Measurements from ENCODE around the gene GLIS2.
A peak's percentile ranks its signal among the peaks of the same experiment; 100 is the strongest.

The GLIS2 gene

DNA sequence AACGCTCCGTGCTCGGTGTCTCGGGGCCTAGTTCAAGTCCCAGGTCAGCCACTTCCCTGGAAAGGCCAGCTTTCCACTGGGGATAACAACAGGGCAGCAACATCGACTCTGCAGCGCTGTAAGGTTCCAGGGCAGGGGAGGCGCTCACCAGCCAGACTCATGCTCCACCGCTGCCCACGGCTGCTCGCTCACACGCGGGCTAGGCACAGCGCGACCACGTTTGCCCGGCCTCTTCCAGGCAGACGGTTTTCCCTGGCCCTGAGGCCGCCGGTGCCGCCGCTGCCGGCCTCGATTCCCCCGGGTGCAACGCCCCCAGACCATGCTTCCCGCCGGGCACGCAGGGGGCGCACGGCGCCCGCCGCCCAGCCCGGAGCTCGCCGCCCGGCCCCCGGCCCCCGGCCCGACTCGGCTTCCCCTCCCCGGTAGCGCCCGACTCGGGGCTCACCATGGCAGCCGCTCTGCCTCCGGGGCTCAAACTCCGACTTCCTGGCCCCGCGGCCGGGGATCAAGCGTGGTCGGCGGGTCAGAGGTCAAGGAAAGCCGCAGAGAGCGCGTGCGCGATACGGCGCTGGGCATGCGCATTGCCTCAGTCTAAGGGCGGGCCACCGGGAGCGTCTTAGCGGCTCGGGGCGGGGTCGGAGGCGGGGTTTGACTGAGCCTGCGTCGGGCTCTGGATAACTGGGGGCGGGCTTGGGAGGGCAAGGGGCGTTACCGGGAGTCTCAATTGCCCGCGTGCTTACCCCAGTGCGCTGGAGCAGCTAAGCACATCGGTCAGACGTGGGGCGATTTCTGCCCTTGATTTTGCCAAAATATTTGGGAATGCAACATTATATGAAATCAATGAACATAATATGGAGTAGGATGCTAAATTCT is 35.2 kb downstream of the GLIS2 start, which contains the start of gene PAM16:
Gene PAM16, minus strand, starts transcription at position 535 of the 873 bp plus-strand sequence. Its CDS starts 87 bp downstream, at position 448.
- Mint-ChIP-seq H3K27me3 (peaks cover 5% of the 10 kb centered on the region), H3K4me1 (peaks cover 22% of the 10 kb centered on the region), H3K27ac (peak within 1 kb of the TSS; percentile 92), H3K36me3 (peaks cover 19% of the 10 kb centered on the region), H3K9me3 (no peaks in the 10 kb centered on the region), H3K4me3 (peak within 1 kb of the TSS; percentile 89)
- CTCF ChIA-PET: interaction anchor here (1.2 to 1.6 kb wide), 2 partner anchors 52 to 62 kb away, joined by 4 to 6 read pairs; no protein-coding TSS in a partner anchor
- DNase-seq: peak; percentile 98

DNA sequence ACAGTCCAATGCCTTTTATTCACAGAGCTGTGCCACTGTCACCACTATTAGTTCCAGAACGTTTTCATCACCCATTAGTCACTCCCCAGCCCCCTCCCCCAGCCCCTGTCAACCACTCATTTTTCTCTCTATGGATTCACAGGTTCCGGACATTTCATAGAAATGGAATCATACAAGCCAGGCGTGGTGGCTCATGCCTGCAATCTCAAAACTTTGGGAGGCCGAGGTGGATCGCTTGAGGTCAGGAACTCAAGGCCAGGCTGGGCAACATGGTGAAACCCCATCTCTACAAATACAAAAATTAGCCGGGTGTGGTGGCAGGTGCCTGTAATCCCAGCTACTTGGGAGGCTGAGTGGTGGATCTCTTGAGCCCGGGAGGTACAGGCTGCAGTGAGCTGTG is 36.0 kb downstream of the GLIS2 start:
- Mint-ChIP-seq H3K27me3 (peaks cover 5% of the 10 kb centered on the region), H3K4me3 (peak overlapping the region; percentile 89), H3K27ac (peak overlapping the region; percentile 92), H3K4me1 (peaks cover 22% of the 10 kb centered on the region), H3K36me3 (peaks cover 21% of the 10 kb centered on the region), H3K9me3 (no peaks in the 10 kb centered on the region)
- DNase-seq: no peak
- CTCF ChIA-PET: interaction anchor here (1.2 kb wide), 1 partner anchor 51 kb away, joined by 4 read pairs; no protein-coding TSS in a partner anchor

DNA sequence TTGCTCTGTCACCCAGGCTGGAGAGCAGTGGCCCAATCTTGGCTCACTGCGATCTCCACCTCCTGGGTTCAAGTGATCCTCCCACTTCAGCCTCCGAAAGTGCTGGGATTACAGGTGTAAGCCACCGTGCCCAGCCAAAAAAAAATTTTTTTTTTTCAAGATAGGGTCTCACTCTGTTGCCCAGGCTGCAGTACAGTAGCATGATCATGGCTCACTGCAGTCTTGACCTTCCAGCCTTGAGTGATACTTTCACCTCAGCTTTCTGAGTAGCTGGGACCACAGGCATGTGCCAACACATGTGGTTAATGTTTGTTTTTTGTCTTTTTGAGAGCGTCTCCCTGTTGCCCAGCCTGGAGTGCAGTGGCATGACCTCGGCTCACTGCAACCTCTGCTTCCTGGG is 37.0 kb downstream of the GLIS2 start:
- Mint-ChIP-seq H3K4me1 (peaks cover 20% of the 10 kb centered on the region), H3K27me3 (peaks cover 5% of the 10 kb centered on the region), H3K27ac (no peak overlapping the region), H3K36me3 (peaks cover 24% of the 10 kb centered on the region), H3K9me3 (no peaks in the 10 kb centered on the region), H3K4me3 (no peak overlapping the region)
- DNase-seq: no peak
- CTCF ChIA-PET: interaction anchor here (0.9 kb wide), 1 partner anchor 21 kb away, joined by 3 read pairs; no protein-coding TSS in a partner anchor

DNA sequence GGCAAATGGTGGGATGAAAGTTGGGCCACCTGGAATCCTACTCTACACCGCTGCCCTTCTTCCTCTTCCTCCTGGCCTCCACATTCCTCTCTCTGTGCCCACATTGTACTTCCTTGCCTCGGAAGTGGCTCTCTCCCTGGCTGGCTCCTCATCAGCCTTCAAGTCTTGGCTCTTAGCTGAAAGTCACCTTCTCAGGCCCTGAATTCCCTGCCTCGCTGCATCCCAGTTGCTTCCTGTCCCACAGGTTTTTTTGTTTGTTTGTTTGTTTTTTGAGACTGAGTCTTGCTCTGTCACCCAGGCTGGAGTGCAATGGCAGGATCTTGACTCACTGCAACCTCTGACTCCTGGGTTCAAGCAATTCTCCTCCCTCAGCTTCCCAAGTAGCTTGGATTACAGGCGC is 37.8 kb downstream of the GLIS2 start:
- DNase-seq: no peak
- Mint-ChIP-seq H3K36me3 (peaks cover 19% of the 10 kb centered on the region), H3K4me3 (no peak overlapping the region), H3K9me3 (no peaks in the 10 kb centered on the region), H3K4me1 (peaks cover 14% of the 10 kb centered on the region), H3K27me3 (peaks cover 5% of the 10 kb centered on the region), H3K27ac (no peak overlapping the region)
- CTCF ChIA-PET: interaction anchor here (0.9 kb wide), 1 partner anchor 22 kb away, joined by 3 read pairs; no protein-coding TSS in a partner anchor

DNA sequence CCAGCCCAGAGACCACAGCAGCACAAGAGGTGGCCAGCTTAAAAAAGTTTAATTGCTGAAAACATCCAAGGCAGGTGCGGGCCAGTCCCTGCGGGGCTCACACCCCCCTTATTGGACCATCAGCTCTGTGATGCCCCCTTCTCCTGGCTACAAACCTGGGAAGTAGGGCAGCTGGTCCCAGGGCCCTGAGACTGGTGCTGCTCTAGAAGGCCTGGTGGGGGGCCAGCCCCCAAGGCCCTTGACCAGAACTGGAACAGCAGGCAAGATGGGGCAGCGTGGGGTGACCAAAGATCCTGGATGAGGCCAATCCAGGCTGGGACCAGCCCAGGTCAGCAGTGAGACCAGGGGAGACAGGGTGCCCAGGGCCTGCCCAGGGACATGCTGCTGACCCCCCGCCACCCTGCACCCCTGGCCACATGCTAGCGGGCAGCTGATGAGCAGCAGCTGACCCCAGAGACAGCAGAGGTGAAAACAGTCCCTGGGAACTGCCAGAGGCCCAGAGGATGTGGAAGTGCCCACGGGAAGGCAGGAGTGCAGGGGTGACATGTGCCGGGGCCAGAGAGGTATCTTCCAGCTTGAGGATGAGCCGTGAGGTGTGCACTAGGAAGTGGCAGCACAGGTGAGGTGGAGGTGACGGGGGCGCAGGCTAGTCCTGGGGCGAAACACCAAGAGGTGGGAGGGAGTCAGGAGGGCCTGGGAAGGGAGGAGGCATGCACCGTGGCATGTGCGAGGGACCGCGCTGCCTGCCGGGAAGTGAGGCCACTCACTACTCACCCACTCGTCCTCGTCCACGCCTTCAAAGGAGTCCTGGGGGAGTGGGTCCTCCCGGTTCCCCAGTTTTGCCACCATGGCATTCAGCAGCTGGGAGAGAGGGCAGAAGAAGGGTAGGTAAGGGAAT is 38.9 kb downstream of the GLIS2 start:
- H3K4me1 Mint-ChIP-seq: peaks cover 14% of the 10 kb centered on the region
- H3K36me3 Mint-ChIP-seq: peaks cover 23% of the 10 kb centered on the region
- no peak overlapping the region for H3K4me3 Mint-ChIP-seq
- H3K27ac Mint-ChIP-seq: peak overlapping the region; percentile 58
- CTCF ChIA-PET: no interaction called here
- DNase-seq: no peak
- no peaks in the 10 kb centered on the region for H3K9me3 Mint-ChIP-seq
- peaks cover 5% of the 10 kb centered on the region for H3K27me3 Mint-ChIP-seq

DNA sequence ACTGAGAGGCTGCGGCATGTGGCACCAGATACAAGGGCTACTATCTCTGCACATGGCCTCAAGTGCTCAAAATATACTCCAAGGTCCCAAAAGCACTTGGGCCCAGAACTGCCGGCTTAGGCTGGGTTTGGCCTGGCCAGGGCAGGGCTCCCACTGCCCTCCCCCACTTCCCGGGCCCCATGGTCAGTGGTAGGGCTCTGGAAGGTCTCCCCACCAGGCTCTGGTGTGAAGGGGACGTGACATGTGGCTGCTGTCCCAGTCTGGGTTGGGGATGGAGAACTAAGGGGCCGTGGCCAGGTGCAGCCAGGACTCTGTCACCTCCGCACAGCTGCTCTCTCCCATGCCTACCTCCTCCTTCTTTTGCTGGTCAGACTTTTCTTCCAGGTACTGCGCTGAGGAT is 41.0 kb downstream of the GLIS2 start:
- CTCF ChIA-PET: no interaction called here
- DNase-seq: no peak
- peaks cover 1% of the 10 kb centered on the region for H3K4me1 Mint-ChIP-seq
- H3K4me3 Mint-ChIP-seq: no peak overlapping the region
- H3K27me3 Mint-ChIP-seq: no peaks in the 10 kb centered on the region
- H3K9me3 Mint-ChIP-seq: no peaks in the 10 kb centered on the region
- peaks cover 27% of the 10 kb centered on the region for H3K36me3 Mint-ChIP-seq
- no peak overlapping the region for H3K27ac Mint-ChIP-seq

DNA sequence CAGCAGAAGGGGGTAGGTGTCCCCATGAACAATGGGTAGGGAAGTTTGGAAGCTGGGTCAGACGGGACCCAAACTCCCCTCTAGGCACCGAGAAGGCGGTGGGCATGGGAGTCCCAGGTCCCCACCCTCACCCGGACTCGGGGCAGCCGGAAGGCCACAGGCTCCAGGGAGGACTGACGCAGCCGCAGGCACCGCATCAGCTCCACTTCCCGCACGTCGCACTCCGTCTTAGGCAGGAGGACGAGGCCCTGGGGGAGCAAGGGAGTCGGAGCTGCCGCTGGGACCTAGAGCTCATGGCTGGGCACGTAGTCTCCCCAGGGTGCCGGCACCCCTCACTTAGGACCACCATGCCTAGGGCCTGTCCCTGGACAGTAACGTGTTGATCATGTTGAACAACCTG is 42.4 kb downstream of the GLIS2 start:
- Mint-ChIP-seq H3K36me3 (peaks cover 35% of the 10 kb centered on the region), H3K27me3 (no peaks in the 10 kb centered on the region), H3K4me3 (no peak overlapping the region), H3K9me3 (no peaks in the 10 kb centered on the region), H3K27ac (no peak overlapping the region), H3K4me1 (no peaks in the 10 kb centered on the region)
- DNase-seq: no peak
- CTCF ChIA-PET: interaction anchor here (0.8 to 2.1 kb wide), 3 partner anchors 17 to 227 kb away, joined by 3 to 6 read pairs (median 3); no protein-coding TSS in a partner anchor

DNA sequence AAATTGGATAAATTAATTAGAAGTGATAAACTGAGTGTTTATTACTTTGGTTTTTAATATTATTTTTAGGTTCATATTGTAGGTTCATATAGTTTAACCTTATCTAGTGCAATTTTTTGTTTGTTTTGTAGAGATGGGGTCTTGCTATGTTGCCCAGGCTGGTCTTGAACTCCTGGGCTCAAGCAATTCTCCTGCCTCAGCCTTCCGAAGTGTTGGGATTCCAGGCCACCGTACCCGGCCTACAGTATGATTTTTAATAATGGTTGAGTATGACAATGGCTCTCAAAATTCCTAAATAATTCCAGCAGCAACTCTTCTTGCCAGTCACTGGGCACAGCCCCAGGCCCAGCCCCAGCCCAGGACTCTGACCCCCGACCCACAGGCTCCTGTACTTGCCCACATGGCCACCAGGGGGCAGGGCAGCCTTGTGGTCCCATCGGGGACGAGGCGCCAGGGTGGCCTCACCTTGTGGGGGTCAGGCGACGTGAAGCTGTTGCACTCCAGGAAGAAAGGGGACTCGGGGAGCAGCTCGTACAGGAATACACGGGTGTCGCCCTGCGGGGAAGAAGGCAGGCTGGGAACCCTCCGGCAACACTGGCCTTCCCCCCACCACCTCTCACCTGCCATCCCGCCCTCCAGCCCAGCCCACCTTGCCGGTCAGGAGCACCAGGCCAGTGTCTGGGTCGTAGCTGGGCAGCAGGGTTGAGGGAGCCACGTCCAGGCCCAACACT is 43.1 kb downstream of the GLIS2 start:
- Mint-ChIP-seq H3K36me3 (peaks cover 36% of the 10 kb centered on the region), H3K27ac (peak overlapping the region; percentile 45)

DNA sequence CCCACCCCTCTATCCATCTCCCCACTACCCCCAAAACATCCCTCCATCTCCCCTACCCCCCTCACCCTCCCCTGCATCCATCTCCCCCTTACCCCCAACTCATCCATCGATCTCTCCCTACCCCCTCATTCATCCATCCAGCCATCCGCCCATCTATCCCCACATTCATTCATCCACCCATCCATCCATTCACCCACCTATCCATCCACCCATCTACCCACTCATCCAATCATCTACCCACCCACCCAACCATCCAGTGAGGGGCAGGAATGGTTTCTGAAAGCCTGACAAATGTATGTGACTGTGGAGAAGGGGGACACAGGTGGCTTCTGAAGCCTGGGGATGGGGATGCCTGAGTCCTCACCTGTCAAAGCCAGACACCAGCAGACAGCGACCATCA is 44.0 kb downstream of the GLIS2 start:
- Mint-ChIP-seq H3K36me3 (peaks cover 29% of the 10 kb centered on the region), H3K4me1 (no peaks in the 10 kb centered on the region), H3K27me3 (no peaks in the 10 kb centered on the region), H3K27ac (no peak overlapping the region), H3K4me3 (no peak overlapping the region), H3K9me3 (no peaks in the 10 kb centered on the region)
- CTCF ChIA-PET: interaction anchor here (0.9 to 2.1 kb wide), 3 partner anchors 13 to 34 kb away, joined by 3 to 6 read pairs (median 3); no protein-coding TSS in a partner anchor
- DNase-seq: no peak

More for the DNA sequence above, 43.1 kb downstream of the GLIS2 start:
- CTCF ChIA-PET: interaction anchor here (0.6 to 2.1 kb wide), 7 partner anchors 14 to 525 kb away, joined by 3 to 6 read pairs (median 3); no protein-coding TSS in a partner anchor
- H3K9me3 Mint-ChIP-seq: no peaks in the 10 kb centered on the region
- DNase-seq: peak; percentile 73
- no peaks in the 10 kb centered on the region for H3K27me3 Mint-ChIP-seq
- no peaks in the 10 kb centered on the region for H3K4me1 Mint-ChIP-seq
- no peak overlapping the region for H3K4me3 Mint-ChIP-seq

DNA sequence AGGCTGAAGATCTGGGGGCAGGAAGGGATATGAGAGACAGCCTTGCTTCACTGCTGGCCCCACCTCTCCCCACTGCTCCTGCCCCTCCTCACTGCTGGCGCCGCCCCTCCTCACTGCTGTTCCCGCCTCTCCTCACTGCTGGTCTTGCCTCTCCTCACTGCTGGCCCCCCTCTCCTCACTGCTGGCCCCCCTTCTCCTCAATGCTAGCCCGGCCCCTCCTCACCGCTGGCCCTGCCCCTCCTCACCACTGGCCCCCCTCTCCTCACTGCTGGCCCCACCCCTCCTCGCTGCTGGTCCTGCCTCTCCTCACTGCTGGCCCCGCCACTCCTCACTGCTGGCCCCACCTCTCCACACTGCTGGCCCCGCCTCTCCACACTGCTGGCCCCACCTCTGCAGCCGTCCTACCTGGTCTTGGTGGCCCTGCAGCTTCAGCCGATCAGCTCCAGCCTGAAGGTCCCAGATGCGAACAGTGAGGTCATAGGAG is 44.7 kb downstream of the GLIS2 start:
- no peak overlapping the region for H3K27ac Mint-ChIP-seq
- CTCF ChIA-PET: interaction anchor here (1.2 to 1.6 kb wide), 2 partner anchors 41 to 145 kb away, joined by 3 to 7 read pairs; no protein-coding TSS in a partner anchor

DNA sequence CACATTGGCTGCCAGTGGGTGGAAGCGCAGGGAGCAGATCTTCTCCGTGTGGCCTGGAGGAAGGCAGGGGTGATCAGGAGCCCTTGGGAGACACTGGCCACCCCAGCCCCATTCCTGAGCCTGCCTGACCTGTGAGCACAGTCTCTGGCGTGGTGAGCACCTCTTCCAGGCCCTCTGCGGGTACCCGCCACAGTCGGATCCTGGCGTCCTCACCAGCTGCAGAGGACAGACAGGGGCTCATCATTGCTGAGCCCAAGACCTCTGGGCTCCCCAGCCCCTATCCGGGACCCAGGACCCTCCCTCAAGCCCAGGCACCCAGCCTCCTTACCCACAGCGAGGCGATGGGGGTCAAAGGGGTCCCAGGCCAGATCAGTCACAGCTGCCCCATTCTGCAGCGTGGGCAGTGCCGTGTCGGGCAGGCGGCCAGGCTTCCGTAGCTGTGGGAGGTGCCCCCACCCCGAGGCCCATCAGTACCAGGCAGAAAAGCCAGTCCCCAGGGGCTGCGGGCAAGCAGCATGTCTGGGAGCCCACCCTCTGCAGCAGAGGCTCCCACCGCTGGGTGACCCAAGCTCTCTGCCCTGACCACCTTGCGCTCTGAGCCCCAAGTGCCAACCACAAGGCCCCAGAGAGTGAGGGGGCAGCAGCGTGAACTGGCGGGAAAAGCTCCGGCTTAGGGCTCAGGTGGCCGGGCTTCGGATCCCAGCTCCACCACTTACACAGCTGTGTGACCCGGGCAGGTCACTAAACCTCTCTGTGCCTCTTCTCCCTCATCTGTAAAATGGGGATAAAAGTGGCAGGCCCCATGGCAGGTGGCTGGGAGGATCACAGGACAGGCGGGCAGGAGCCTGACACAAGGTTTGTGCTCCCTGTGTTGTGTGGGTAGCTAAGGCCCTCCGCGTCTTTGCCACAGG is 45.4 kb downstream of the GLIS2 start:
- CTCF ChIA-PET: interaction anchor here (1.2 to 1.6 kb wide), 2 partner anchors 41 to 144 kb away, joined by 3 to 7 read pairs; no protein-coding TSS in a partner anchor
- no peak for DNase-seq
- Mint-ChIP-seq H3K4me3 (no peak overlapping the region), H3K27ac (no peak overlapping the region), H3K9me3 (no peaks in the 10 kb centered on the region), H3K36me3 (peaks cover 28% of the 10 kb centered on the region), H3K27me3 (no peaks in the 10 kb centered on the region), H3K4me1 (no peaks in the 10 kb centered on the region)

More for the DNA sequence above, 44.7 kb downstream of the GLIS2 start:
- H3K4me1 Mint-ChIP-seq: no peaks in the 10 kb centered on the region
- H3K4me3 Mint-ChIP-seq: no peak overlapping the region
- H3K27me3 Mint-ChIP-seq: no peaks in the 10 kb centered on the region
- peaks cover 28% of the 10 kb centered on the region for H3K36me3 Mint-ChIP-seq
- DNase-seq: no peak
- no peaks in the 10 kb centered on the region for H3K9me3 Mint-ChIP-seq

DNA sequence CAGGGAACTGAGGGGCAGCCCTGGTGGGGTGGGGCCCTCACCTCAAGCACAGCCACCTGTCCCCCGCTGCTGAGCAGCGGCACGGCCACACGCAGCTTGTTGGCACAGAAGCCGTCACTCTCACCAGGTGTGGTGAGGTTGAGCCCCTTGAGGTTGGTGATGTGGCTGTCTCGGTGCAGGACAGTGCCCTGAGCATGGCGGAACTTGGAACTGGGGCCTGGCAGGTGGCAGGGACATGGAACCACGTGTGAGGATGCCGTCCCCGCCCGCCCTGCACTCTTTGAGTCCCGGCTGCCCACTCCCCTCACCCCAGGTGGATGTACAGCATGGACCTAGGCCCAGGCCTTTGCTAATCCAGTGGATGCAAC is 46.1 kb downstream of the GLIS2 start:
- CTCF ChIA-PET: interaction anchor here (1.2 to 1.6 kb wide), 2 partner anchors 40 to 144 kb away, joined by 3 to 7 read pairs; no protein-coding TSS in a partner anchor
- Mint-ChIP-seq H3K27ac (no peak overlapping the region), H3K4me3 (no peak overlapping the region), H3K36me3 (peaks cover 27% of the 10 kb centered on the region), H3K9me3 (no peaks in the 10 kb centered on the region), H3K4me1 (no peaks in the 10 kb centered on the region), H3K27me3 (no peaks in the 10 kb centered on the region)
- no peak for DNase-seq

All from activated naive CD4-positive, alpha-beta T cell treated with anti-CD3 and anti-CD28 coated beads, Interleukin-2, amount 10 ng/mL, durations not matched to agents 7 days and 5 days (primary cell).